CD14-positive monocyte (primary cell): ENCODE measurements around the gene RHBG. TPM values are rescaled to one million over a fixed set of nuclear protein-coding genes. Genes with fewer than 3 reads are reported as not detected.

Source experiments
- DNase-seq, 3 donors: peaks; one replicate each; pipeline ENCODE4 v3.0.0-alpha.2; 2011 to 2022
- H2AFZ ChIP-seq: 2 replicates; pipeline ENCODE4 v1.6.0; 2012; ENCODE audit warnings: mild to moderate bottlenecking, low read depth, low read length, inconsistent platforms; ENCODE audit not compliant: insufficient read depth, poor library complexity, severe bottlenecking
- H3K27ac ChIP-seq, 2 donors: 1 replicate in 1 of 2; 2 replicates in 1 of 2; pipeline ENCODE4 v1.5.1; 2012 to 2013; ENCODE audit warnings: low read length in 2 of 2, control low read depth in 1 of 2, inconsistent platforms in 1 of 2, low read depth in 1 of 2, mild to moderate bottlenecking in 1 of 2
- H3K27me3 ChIP-seq, 2 donors: one replicate each; pipeline versions ENCODE4 v1.6.0 to v1.6.1; 2011 to 2013; ENCODE audit warnings: low read length in 2 of 2; ENCODE audit not compliant: control insufficient read depth in 2 of 2, insufficient read depth in 2 of 2
- H3K36me3 ChIP-seq, 2 donors: replicated peaks in 1 of 2; 1 replicate in 1 of 2; 2 replicates in 1 of 2; pipeline versions ENCODE4 v1.5.1 to v1.6.1; 2012 to 2013; ENCODE audit warnings: low read length in 2 of 2, control low read depth in 1 of 2, inconsistent platforms in 1 of 2, mild to moderate bottlenecking in 1 of 2; ENCODE audit not compliant: insufficient read depth in 2 of 2, control insufficient read depth in 1 of 2
- H3K4me1 ChIP-seq, 2 donors: 1 replicate in 1 of 2; 2 replicates in 1 of 2; pipeline versions ENCODE4 v1.5.1 to v1.6.1; 2012 to 2013; ENCODE audit warnings: low read length in 2 of 2, control low read depth in 1 of 2, inconsistent platforms in 1 of 2, mild to moderate bottlenecking in 1 of 2, moderate library complexity in 1 of 2; ENCODE audit not compliant: insufficient read depth in 2 of 2, control insufficient read depth in 1 of 2
- H3K4me2 ChIP-seq: replicated peaks from 2 replicates; pipeline ENCODE3; 2012; ENCODE audit warnings: low read length, moderate library complexity, mild to moderate bottlenecking; ENCODE audit not compliant: poor library complexity, severe bottlenecking; ENCODE audit errors: extremely low read depth
- H3K4me3 ChIP-seq, 3 experiments: fragments of 200-600 bp in 1 of 3; sonication (generic) in 1 of 3; replicated peaks in 1 of 3; 1 replicate in 2 of 3; 2 replicates in 1 of 3; pipeline ENCODE4 v1.5.1; 2011 to 2013; ENCODE audit warnings: low read length in 3 of 3, mild to moderate bottlenecking in 3 of 3, control low read depth in 2 of 3, low read depth in 2 of 3, inconsistent platforms in 1 of 3, moderate library complexity in 1 of 3
- H3K79me2 ChIP-seq: 2 replicates; pipeline ENCODE4 v1.6.0; 2012; ENCODE audit warnings: mild to moderate bottlenecking, control low read depth, inconsistent platforms, low read length, moderate library complexity; ENCODE audit not compliant: insufficient read depth
- H3K9ac ChIP-seq: 2 replicates; pipeline ENCODE4 v1.6.0; 2017; ENCODE audit warnings: low read length, mild to moderate bottlenecking; ENCODE audit not compliant: insufficient read depth, poor library complexity, severe bottlenecking
- H3K9me3 ChIP-seq, 2 donors: replicated peaks in 1 of 2; 1 replicate in 1 of 2; 2 replicates in 1 of 2; pipeline versions ENCODE4 v1.5.1 to v1.6.1; 2012 to 2013; ENCODE audit warnings: low read length in 2 of 2, control low read depth in 1 of 2; ENCODE audit not compliant: control insufficient read depth in 1 of 2, insufficient read depth in 1 of 2
- H4K20me1 ChIP-seq: 2 replicates; pipeline ENCODE4 v1.6.0; 2012; ENCODE audit warnings: mild to moderate bottlenecking, low read length, control low read depth, moderate library complexity; ENCODE audit not compliant: insufficient read depth
- H3K27ac Mint-ChIP-seq, 7 donors: one replicate each; pipeline ENCODE4 v1.8.0; 2020; ENCODE audit warnings: mild to moderate bottlenecking in 7 of 7, mixed read lengths in 7 of 7, moderate library complexity in 6 of 7, inconsistent platforms in 2 of 7
- H3K27me3 Mint-ChIP-seq, 3 donors: one replicate each; pipeline ENCODE4 v1.8.0; 2021 to 2022; ENCODE audit warnings: low read depth in 3 of 3, mild to moderate bottlenecking in 3 of 3, mixed read lengths in 3 of 3, moderate library complexity in 3 of 3, inconsistent platforms in 1 of 3
- H3K36me3 Mint-ChIP-seq, 2 donors: one replicate each; pipeline ENCODE4 v1.8.0; 2020; ENCODE audit warnings: mixed read lengths in 2 of 2, inconsistent platforms in 1 of 2, mild to moderate bottlenecking in 1 of 2
- H3K4me1 Mint-ChIP-seq: one replicate; pipeline ENCODE4 v1.8.0; 2020; ENCODE audit warnings: mild to moderate bottlenecking, mixed read lengths
- H3K4me3 Mint-ChIP-seq, 2 donors: one replicate each; pipeline ENCODE4 v1.8.0; 2020; ENCODE audit warnings: mild to moderate bottlenecking in 2 of 2, mixed read lengths in 2 of 2, moderate library complexity in 1 of 2
- H3K9me3 Mint-ChIP-seq, 7 donors: one replicate each; pipeline ENCODE4 v1.8.0; 2020 to 2022; ENCODE audit warnings: mixed read lengths in 7 of 7, mild to moderate bottlenecking in 6 of 7, moderate library complexity in 6 of 7, inconsistent platforms in 2 of 7
- CTCF ChIP-seq: fragments of 200-600 bp; IDR thresholded peaks from one replicate; pipeline ENCODE4 v1.8.0; 2022; ENCODE audit warnings: antibody characterized with exemption, mild to moderate bottlenecking
- WGBS: methylation state at CpG from one replicate; pipeline ENCODE4 v1.1.5; 2013; ENCODE audit warnings: missing lambda C conversion rate; ENCODE audit not compliant: insufficient coverage; 5-methylcytosine and 5-hydroxymethylcytosine counted together
- intact Hi-C, 2 donors: fragments of 100-400 bp; cut with micrococcal nuclease; formaldehyde crosslinking; loops; one replicate each; pipeline versions ENCODE4 v1.15.0 to v1.15.1; 2023
- polyA plus RNA-seq, 3 donors: library from polyadenylated mRNA; depleted of rRNA in 1 of 3; unstranded in 2 of 3; stranded (reverse) in 1 of 3; fragments of 300-500 nt in 2 of 3; fragments of >200 nt in 1 of 3; fragmentation: Illumina TruSeq in 2 of 3; gene quantifications; 1 replicate in 2 of 3; 2 replicates in 1 of 3; pipeline ENCODE4 v1.2.3, GENCODE V29; 2012 to 2021

The RHBG gene
- polyA plus RNA-seq, 3 donors = 0.08 TPM; not detected in 2

- Histone ChIP-seq H3K9ac (no peak overlapping the region), H3K4me2 (no peak overlapping the region), H3K4me1 (peaks cover 0 to 6% of the 10 kb centered on the region in 2 donors), H3K9me3 (no peaks in the 10 kb centered on the region), H3K27ac (no peak overlapping the region), H3K4me3 (no peak overlapping the region), H4K20me1 (no peaks in the 10 kb centered on the region), H3K27me3 (peaks cover 9 to 34% of the 10 kb centered on the region in 2 donors), H3K36me3 (no peaks in the 10 kb centered on the region), H3K79me2 (no peaks in the 10 kb centered on the region), H2AFZ (no peak overlapping the region)
- Mint-ChIP-seq H3K4me3 (no peak overlapping the region), H3K27ac (no peak overlapping the region), H3K9me3 (peaks cover 0 to 11% (median 2%) of the 10 kb centered on the region in 7 donors), H3K27me3 (peaks cover 31 to 56% (median 41%) of the 10 kb centered on the region in 3 donors), H3K4me1 (peaks cover 7% of the 10 kb centered on the region), H3K36me3 (no peaks in the 10 kb centered on the region)
- intact Hi-C loops = no loop called here
- no peak for TF ChIP-seq CTCF
- DNase-seq = no peak
- 84% methylated on average over 3 of the region's 6 CpGs for WGBS
Observed at GRCh38 chr1:156401041-156401574, 32.1 kb downstream of the RHBG start.

GRCh38 chr1:156401681-156402081 lies 32.7 kb downstream of the RHBG start:
- Histone ChIP-seq H3K27me3 (peaks cover 11 to 37% of the 10 kb centered on the region in 2 donors), H3K9ac (no peak overlapping the region), H3K36me3 (no peaks in the 10 kb centered on the region), H3K9me3 (no peaks in the 10 kb centered on the region), H4K20me1 (no peaks in the 10 kb centered on the region), H3K4me2 (no peak overlapping the region), H3K4me3 (no peak overlapping the region), H3K79me2 (no peaks in the 10 kb centered on the region), H3K27ac (no peak overlapping the region), H2AFZ (no peak overlapping the region), H3K4me1 (peaks cover 0 to 6% of the 10 kb centered on the region in 2 donors)
- H3K9me3 Mint-ChIP-seq = peaks cover 0 to 11% (median 2%) of the 10 kb centered on the region in 7 donors
- intact Hi-C loops = no loop called here
- H3K36me3 Mint-ChIP-seq = no peaks in the 10 kb centered on the region
- peaks cover 34 to 59% (median 42%) of the 10 kb centered on the region in 3 donors for H3K27me3 Mint-ChIP-seq
- TF ChIP-seq CTCF = no peak
- H3K4me1 Mint-ChIP-seq = peaks cover 7% of the 10 kb centered on the region
- WGBS = 89% methylated on average over 3 of the region's 3 CpGs
- no peak overlapping the region for H3K4me3 Mint-ChIP-seq
- no peak overlapping the region for H3K27ac Mint-ChIP-seq
- no peak for DNase-seq
